ENCODE measurements around the gene WDR37.

GRCh38 chr10:1166101-1166827, 110.1 kb downstream of the WDR37 start:
- TF ChIP-seq, protein P1, sequence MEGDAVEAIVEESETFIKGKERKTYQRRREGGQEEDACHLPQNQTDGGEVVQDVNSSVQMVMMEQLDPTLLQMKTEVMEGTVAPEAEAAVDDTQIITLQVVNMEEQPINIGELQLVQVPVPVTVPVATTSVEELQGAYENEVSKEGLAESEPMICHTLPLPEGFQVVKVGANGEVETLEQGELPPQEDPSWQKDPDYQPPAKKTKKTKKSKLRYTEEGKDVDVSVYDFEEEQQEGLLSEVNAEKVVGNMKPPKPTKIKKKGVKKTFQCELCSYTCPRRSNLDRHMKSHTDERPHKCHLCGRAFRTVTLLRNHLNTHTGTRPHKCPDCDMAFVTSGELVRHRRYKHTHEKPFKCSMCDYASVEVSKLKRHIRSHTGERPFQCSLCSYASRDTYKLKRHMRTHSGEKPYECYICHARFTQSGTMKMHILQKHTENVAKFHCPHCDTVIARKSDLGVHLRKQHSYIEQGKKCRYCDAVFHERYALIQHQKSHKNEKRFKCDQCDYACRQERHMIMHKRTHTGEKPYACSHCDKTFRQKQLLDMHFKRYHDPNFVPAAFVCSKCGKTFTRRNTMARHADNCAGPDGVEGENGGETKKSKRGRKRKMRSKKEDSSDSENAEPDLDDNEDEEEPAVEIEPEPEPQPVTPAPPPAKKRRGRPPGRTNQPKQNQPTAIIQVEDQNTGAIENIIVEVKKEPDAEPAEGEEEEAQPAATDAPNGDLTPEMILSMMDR (IDR thresholded peaks at IDR 0.05): no peak
- no peak for TF ChIP-seq ZFX (IDR thresholded peaks at IDR 0.05; ENCODE audit: borderline replicate concordance)
